Keratinocyte (primary cell): ENCODE results near the gene NCF4.

ENCODE experiments used
- CTCF ChIP-seq, 3 experiments: IDR thresholded peaks in 1 of 3; conservative IDR thresholded peaks in 1 of 3; optimal IDR thresholded peaks in 1 of 3; 2 replicates in 2 of 3; 3 replicates in 1 of 3; pipeline versions ENCODE3 to v1.5.1; 2011; ENCODE audit warnings: low read length in 3 of 3, mild to moderate bottlenecking in 3 of 3, moderate library complexity in 2 of 3, control low read depth in 1 of 3, inconsistent platforms in 1 of 3; ENCODE audit not compliant: insufficient read depth in 2 of 3; ENCODE audit errors: extremely low read depth in 1 of 3
- EZH2 ChIP-seq: IDR thresholded peaks from one replicate; pipeline ENCODE4 v1.6.1; 2012; ENCODE audit warnings: inconsistent platforms, mild to moderate bottlenecking, low read length, moderate library complexity

- TF ChIP-seq CTCF (optimal IDR thresholded peaks at IDR 0.05 in 1 of 3, IDR thresholded peaks at IDR 0.05 in 1 of 3, conservative IDR thresholded peaks at IDR 0.05 in 1 of 3; ENCODE audit: extremely low read depth in 1 of 3, insufficient read depth in 2 of 3, low read length in 3 of 3) (no peak), EZH2 (no peak)
Observed at GRCh38 chr22:36846949-36847348, 13.9 kb upstream of the NCF4 start.
